Measurements from ENCODE around the gene DIAPH3. TPM values are rescaled to one million over a fixed set of nuclear protein-coding genes. Genes with fewer than 3 reads are reported as not detected.

Gene DIAPH3
- total and polyA plus RNA-seq, 7 experiments from 2014 or later = 0.37 to 17.5 TPM; not detected in 5

DNA sequence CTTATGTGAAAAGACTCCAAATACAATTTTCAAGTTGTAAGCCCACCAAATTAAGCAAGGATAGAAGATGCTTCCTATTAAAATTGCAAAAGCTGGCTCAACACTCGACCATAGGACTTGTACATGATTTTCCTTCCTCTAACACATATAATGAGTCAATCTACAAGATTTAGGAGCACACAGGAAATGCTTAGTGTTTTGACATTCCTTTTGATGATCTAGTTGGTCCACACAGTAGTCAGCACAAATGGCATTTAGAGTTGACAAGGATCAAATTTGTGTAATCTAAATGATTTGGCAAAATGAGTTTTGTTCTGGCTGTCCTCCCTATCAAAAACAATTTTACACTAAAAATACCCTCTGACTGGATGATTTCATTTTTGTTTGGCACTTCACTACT is 340.2 kb downstream of the DIAPH3 start:
- no peaks in the 10 kb centered on the region for H3K27me3 Mint-ChIP-seq
- H3K4me1 Mint-ChIP-seq = no peaks in the 10 kb centered on the region
- Histone ChIP-seq H3K4me1 (ENCODE audit: control insufficient read depth in 2 of 2, insufficient read depth in 2 of 2, low read length in 2 of 2) (no peaks in the 10 kb centered on the region), H3K27ac (ENCODE audit: low read depth, low read length) (no peak overlapping the region), H3K4me3 (ENCODE audit: low read length) (no peak overlapping the region), H3K9me3 (ENCODE audit: control insufficient read depth in 2 of 3, low read length in 3 of 3) (no peaks in the 10 kb centered on the region), H3K27me3 (ENCODE audit: control insufficient read depth in 2 of 2, insufficient read depth in 2 of 2, low read length in 2 of 2) (no peaks in the 10 kb centered on the region), H3K36me3 (ENCODE audit: control insufficient read depth in 2 of 3, insufficient read depth in 3 of 3, low read length in 3 of 3) (no peaks in the 10 kb centered on the region)
- no peak overlapping the region for H3K27ac Mint-ChIP-seq
- ChIA-PET POLR2A (no interaction called here), CTCF (interaction anchor here (0.5 kb wide), 1 partner anchor 1608 kb away, joined by 3 read pairs; no protein-coding TSS in a partner anchor)
- DNase-seq (no peak), ATAC-seq (no peak)
- H3K9me3 Mint-ChIP-seq = peaks cover 0 to 4% (median 0%) of the 10 kb centered on the region in 11 donors
- intact Hi-C loops (cut with micrococcal nuclease) = no loop called here
- H3K4me3 Mint-ChIP-seq = no peak overlapping the region
- peaks cover 0 to 2% (median 0%) of the 10 kb centered on the region in 5 donors for H3K36me3 Mint-ChIP-seq

DNA sequence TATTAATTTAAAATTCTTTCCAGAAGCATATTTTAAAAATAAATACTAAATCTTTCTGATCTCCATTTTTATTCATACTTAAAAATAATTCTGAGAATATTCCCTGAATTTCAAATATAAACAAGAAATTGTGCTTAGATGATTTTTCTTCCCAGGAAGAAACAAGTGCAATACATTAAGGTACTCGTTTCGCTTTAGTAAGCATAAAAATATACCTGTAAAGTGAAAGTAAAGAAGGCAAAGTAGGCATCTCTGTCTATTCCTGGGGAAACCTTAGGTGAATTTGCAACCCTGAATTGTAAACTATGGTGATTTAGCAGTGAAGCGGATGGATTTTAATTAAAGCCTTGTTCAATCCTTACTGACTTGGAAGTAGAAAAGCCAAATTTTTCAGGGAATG is 354.2 kb downstream of the DIAPH3 start:
- Mint-ChIP-seq H3K27ac (no peak overlapping the region), H3K36me3 (peaks cover 0 to 2% (median 0%) of the 10 kb centered on the region in 5 donors), H3K9me3 (no peaks in the 10 kb centered on the region), H3K27me3 (no peaks in the 10 kb centered on the region), H3K4me1 (peaks cover 0 to 2% (median 0%) of the 10 kb centered on the region in 7 donors), H3K4me3 (no peak overlapping the region)
- H3K4me3 ChIP-seq (ENCODE audit: low read length) = no peak overlapping the region
- POLR2A ChIA-PET = no interaction called here
- no peaks in the 10 kb centered on the region for H3K4me1 ChIP-seq (ENCODE audit: control insufficient read depth in 2 of 2, insufficient read depth in 2 of 2, low read length in 2 of 2)
- no peaks in the 10 kb centered on the region for H3K27me3 ChIP-seq (ENCODE audit: control insufficient read depth in 2 of 2, insufficient read depth in 2 of 2, low read length in 2 of 2)
- no peaks in the 10 kb centered on the region for H3K36me3 ChIP-seq (ENCODE audit: control insufficient read depth in 2 of 3, insufficient read depth in 3 of 3, low read length in 3 of 3)
- no peaks in the 10 kb centered on the region for H3K9me3 ChIP-seq (ENCODE audit: control insufficient read depth in 2 of 3, low read length in 3 of 3)
- ATAC-seq = no peak
- DNase-seq = no peak
- no peak overlapping the region for H3K27ac ChIP-seq (ENCODE audit: low read depth, low read length)
- CTCF ChIA-PET = no interaction called here
- intact Hi-C loops (cut with micrococcal nuclease) = no loop called here

DNA sequence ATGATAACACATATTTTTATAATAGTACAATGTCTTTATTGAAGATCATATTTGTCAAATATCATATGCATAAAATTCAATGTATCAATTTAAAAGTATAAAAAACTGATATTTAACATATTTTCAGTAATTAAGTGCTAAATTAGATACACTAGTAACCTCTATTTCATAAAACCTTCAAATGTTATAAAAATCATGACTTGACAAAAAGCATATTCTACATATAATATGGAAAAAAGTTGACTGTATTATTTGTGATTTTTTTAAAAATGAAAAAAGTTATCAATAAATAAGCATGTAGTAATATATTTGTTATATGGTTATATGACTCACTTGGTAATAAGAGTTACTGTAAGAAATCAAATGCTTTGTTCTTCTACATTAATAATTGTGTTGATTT is 356.9 kb downstream of the DIAPH3 start:
- Mint-ChIP-seq H3K36me3 (peaks cover 0 to 2% (median 0%) of the 10 kb centered on the region in 5 donors), H3K27me3 (no peaks in the 10 kb centered on the region), H3K4me1 (peaks cover 0 to 2% (median 0%) of the 10 kb centered on the region in 7 donors), H3K9me3 (no peaks in the 10 kb centered on the region), H3K27ac (no peak overlapping the region), H3K4me3 (no peak overlapping the region)
- POLR2A ChIA-PET = no interaction called here
- no peak overlapping the region for H3K4me3 ChIP-seq (ENCODE audit: low read length)
- intact Hi-C loops (cut with micrococcal nuclease) = no loop called here
- no peaks in the 10 kb centered on the region for H3K27me3 ChIP-seq (ENCODE audit: control insufficient read depth in 2 of 2, insufficient read depth in 2 of 2, low read length in 2 of 2)
- H3K4me1 ChIP-seq (ENCODE audit: control insufficient read depth in 2 of 2, insufficient read depth in 2 of 2, low read length in 2 of 2) = no peaks in the 10 kb centered on the region
- CTCF ChIA-PET = no interaction called here
- no peak for DNase-seq
- no peaks in the 10 kb centered on the region for H3K9me3 ChIP-seq (ENCODE audit: control insufficient read depth in 2 of 3, low read length in 3 of 3)
- H3K36me3 ChIP-seq (ENCODE audit: control insufficient read depth in 2 of 3, insufficient read depth in 3 of 3, low read length in 3 of 3) = no peaks in the 10 kb centered on the region
- H3K27ac ChIP-seq (ENCODE audit: low read depth, low read length) = no peak overlapping the region
- no peak for ATAC-seq

DNA sequence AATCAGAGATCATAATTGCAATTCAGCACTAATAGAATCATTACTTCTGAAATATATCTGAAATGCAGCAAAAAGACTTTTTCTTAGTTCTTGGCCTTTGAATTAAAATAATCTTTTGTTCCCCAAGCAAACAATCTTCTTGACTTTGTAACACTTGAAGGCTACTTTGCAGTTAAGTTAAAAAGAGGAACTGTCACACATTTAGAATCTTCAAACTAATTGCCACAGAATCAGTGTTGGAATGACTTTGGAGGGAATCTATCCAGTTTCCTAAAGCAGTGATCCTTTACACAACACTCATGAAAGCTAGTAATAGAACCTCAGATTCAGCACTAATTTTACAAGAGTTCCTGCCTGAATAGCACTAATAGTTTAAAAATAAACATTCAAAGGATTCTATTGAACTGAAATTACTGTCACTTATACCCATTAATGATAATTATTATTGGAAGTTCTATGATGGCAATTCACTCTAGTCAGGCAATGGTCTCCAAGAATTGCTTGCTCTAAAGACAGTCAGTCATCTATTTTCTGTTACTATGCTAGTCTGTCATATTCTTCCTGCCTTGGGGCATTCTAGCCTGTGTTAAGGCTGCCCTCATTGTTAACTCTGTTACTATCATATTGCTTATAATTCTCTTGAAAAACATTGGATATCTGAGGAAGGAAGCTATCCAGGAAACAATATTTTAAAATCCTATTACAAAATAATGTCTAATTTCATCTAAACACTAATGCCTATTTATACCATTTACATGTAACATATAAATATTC is 362.4 kb downstream of the DIAPH3 start:
- H3K9me3 Mint-ChIP-seq = no peaks in the 10 kb centered on the region
- no peaks in the 10 kb centered on the region for H3K9me3 ChIP-seq (ENCODE audit: control insufficient read depth in 2 of 3, low read length in 3 of 3)
- H3K36me3 Mint-ChIP-seq = no peaks in the 10 kb centered on the region
- H3K4me1 ChIP-seq (ENCODE audit: control insufficient read depth in 2 of 2, insufficient read depth in 2 of 2, low read length in 2 of 2) = no peaks in the 10 kb centered on the region
- CTCF ChIA-PET = no interaction called here
- no peaks in the 10 kb centered on the region for H3K27me3 ChIP-seq (ENCODE audit: control insufficient read depth in 2 of 2, insufficient read depth in 2 of 2, low read length in 2 of 2)
- intact Hi-C loops (cut with micrococcal nuclease) = no loop called here
- no peaks in the 10 kb centered on the region for H3K36me3 ChIP-seq (ENCODE audit: control insufficient read depth in 2 of 3, insufficient read depth in 3 of 3, low read length in 3 of 3)
- H3K27me3 Mint-ChIP-seq = peaks cover 0 to 4% (median 0%) of the 10 kb centered on the region in 5 donors
- no peak overlapping the region for H3K27ac ChIP-seq (ENCODE audit: low read depth, low read length)
- ATAC-seq (no peak), DNase-seq (no peak)
- no peak overlapping the region for H3K4me3 Mint-ChIP-seq
- H3K4me1 Mint-ChIP-seq = no peaks in the 10 kb centered on the region
- POLR2A ChIA-PET = no interaction called here
- no peak overlapping the region for H3K27ac Mint-ChIP-seq
- no peak overlapping the region for H3K4me3 ChIP-seq (ENCODE audit: low read length)

DNA sequence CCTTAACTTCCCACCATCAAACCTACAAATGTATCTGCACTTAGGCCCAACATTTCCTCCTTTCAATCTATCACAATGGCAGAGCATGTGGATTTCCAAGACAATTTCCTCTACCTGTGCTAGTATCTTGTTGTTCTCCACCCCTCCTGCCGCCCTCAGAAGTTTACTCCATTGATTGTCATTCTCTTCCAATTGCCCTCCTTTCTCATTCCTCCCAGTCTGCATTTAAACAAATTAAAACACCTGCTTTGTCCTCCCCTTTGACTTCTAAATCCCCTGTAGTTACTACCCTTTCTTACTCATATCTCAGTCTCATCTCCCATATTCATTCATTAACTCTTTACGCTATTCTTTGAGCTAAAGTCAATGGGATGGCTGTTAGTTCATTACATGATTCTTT is 370.6 kb downstream of the DIAPH3 start:
- H3K9me3 Mint-ChIP-seq = no peaks in the 10 kb centered on the region

DNA sequence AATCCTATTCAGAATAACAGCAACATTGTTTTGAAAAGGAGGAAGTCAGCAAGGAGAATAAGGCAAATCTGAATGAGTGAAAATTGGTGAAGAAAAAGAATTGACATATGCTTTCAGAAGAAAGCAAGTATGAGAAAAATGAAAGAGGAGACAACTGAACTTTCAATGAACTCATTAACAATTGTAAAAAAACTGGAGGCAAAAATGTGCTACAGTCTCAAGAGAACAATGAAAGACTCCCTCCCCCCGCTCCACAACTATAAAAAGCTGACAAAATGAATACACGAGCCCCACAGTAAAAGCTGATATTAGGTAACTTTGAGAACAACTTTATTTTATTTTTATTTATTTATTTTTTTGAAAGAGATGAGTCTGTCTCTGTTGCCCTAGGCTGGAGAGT is 373.1 kb downstream of the DIAPH3 start:
- intact Hi-C loops (cut with micrococcal nuclease) = no loop called here
- no peaks in the 10 kb centered on the region for H3K27me3 Mint-ChIP-seq
- H3K4me1 Mint-ChIP-seq = peaks cover 0 to 2% (median 0%) of the 10 kb centered on the region in 7 donors
- DNase-seq (no peak), ATAC-seq (no peak)
- H3K9me3 Mint-ChIP-seq = no peaks in the 10 kb centered on the region
- POLR2A ChIA-PET = no interaction called here
- H3K4me3 ChIP-seq (ENCODE audit: low read length) = no peak overlapping the region
- H3K9me3 ChIP-seq (ENCODE audit: control insufficient read depth in 2 of 3, low read length in 3 of 3) = no peaks in the 10 kb centered on the region
- no peak overlapping the region for H3K27ac Mint-ChIP-seq
- CTCF ChIA-PET = no interaction called here
- no peaks in the 10 kb centered on the region for H3K36me3 ChIP-seq (ENCODE audit: control insufficient read depth in 2 of 3, insufficient read depth in 3 of 3, low read length in 3 of 3)
- no peaks in the 10 kb centered on the region for H3K27me3 ChIP-seq (ENCODE audit: control insufficient read depth in 2 of 2, insufficient read depth in 2 of 2, low read length in 2 of 2)
- H3K4me1 ChIP-seq (ENCODE audit: control insufficient read depth in 2 of 2, insufficient read depth in 2 of 2, low read length in 2 of 2) = no peaks in the 10 kb centered on the region
- no peak overlapping the region for H3K4me3 Mint-ChIP-seq
- no peak overlapping the region for H3K27ac ChIP-seq (ENCODE audit: low read depth, low read length)
- H3K36me3 Mint-ChIP-seq = no peaks in the 10 kb centered on the region

More for the DNA sequence above, 370.6 kb downstream of the DIAPH3 start:
- Mint-ChIP-seq H3K36me3 (no peaks in the 10 kb centered on the region), H3K4me3 (no peak overlapping the region), H3K27me3 (no peaks in the 10 kb centered on the region), H3K27ac (no peak overlapping the region), H3K4me1 (peaks cover 0 to 2% (median 0%) of the 10 kb centered on the region in 7 donors)
- no peak overlapping the region for H3K27ac ChIP-seq (ENCODE audit: low read depth, low read length)
- no peak for ATAC-seq
- no peaks in the 10 kb centered on the region for H3K9me3 ChIP-seq (ENCODE audit: control insufficient read depth in 2 of 3, low read length in 3 of 3)
- H3K36me3 ChIP-seq (ENCODE audit: control insufficient read depth in 2 of 3, insufficient read depth in 3 of 3, low read length in 3 of 3) = no peaks in the 10 kb centered on the region
- CTCF ChIA-PET = no interaction called here
- H3K27me3 ChIP-seq (ENCODE audit: control insufficient read depth in 2 of 2, insufficient read depth in 2 of 2, low read length in 2 of 2) = no peaks in the 10 kb centered on the region
- H3K4me1 ChIP-seq (ENCODE audit: control insufficient read depth in 2 of 2, insufficient read depth in 2 of 2, low read length in 2 of 2) = no peaks in the 10 kb centered on the region
- H3K4me3 ChIP-seq (ENCODE audit: low read length) = no peak overlapping the region
- POLR2A ChIA-PET = no interaction called here
- no peak for DNase-seq
- intact Hi-C loops (cut with micrococcal nuclease) = no loop called here

DNA sequence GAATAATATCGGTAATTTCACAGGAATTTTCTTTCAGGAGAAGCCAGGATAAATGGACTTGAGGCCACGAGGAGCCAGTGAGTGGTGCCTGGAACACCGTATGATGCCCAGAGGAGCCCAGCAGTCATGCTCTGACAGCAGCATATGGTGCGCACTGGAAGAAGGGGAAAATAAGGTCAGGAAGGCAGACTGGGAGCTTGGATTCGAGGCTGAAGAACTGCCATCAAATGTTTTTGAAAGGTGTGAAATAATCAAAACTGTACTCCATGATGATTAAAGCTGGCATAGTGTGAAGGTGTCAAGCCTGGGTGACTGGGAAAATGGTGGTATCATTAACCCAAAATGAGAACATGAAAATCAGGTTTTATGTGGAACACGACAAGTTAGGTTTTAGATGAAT is 374.2 kb downstream of the DIAPH3 start:
- Histone ChIP-seq H3K27me3 (ENCODE audit: control insufficient read depth in 2 of 2, insufficient read depth in 2 of 2, low read length in 2 of 2) (no peaks in the 10 kb centered on the region), H3K27ac (ENCODE audit: low read depth, low read length) (no peak overlapping the region), H3K9me3 (ENCODE audit: control insufficient read depth in 2 of 3, low read length in 3 of 3) (no peaks in the 10 kb centered on the region), H3K4me1 (ENCODE audit: control insufficient read depth in 2 of 2, insufficient read depth in 2 of 2, low read length in 2 of 2) (no peaks in the 10 kb centered on the region), H3K4me3 (ENCODE audit: low read length) (no peak overlapping the region), H3K36me3 (ENCODE audit: control insufficient read depth in 2 of 3, insufficient read depth in 3 of 3, low read length in 3 of 3) (no peaks in the 10 kb centered on the region)
- H3K9me3 Mint-ChIP-seq = no peaks in the 10 kb centered on the region
- POLR2A ChIA-PET = no interaction called here
- H3K27me3 Mint-ChIP-seq = no peaks in the 10 kb centered on the region
- H3K4me1 Mint-ChIP-seq = peaks cover 0 to 2% (median 0%) of the 10 kb centered on the region in 7 donors
- no peak overlapping the region for H3K4me3 Mint-ChIP-seq
- CTCF ChIA-PET = interaction anchor here (0.8 kb wide), 1 partner anchor 11 kb away, joined by 4 read pairs; no protein-coding TSS in a partner anchor
- no peaks in the 10 kb centered on the region for H3K36me3 Mint-ChIP-seq
- intact Hi-C loops (cut with micrococcal nuclease) = no loop called here
- ATAC-seq = no peak
- no peak overlapping the region for H3K27ac Mint-ChIP-seq
- DNase-seq = no peak
